Smooth muscle cell (in vitro differentiated cells): ENCODE results near the gene CD99. TPM values are rescaled to one million over a fixed set of nuclear protein-coding genes. Genes with fewer than 3 reads are reported as not detected.

Experiments used
- DNase-seq: peaks from one replicate; lab custom pipeline; 2025; ENCODE audit not compliant: unreplicated experiment; lab: John Stamatoyannopoulos, UW
- H2AFZ ChIP-seq: fragments of 200-600 bp; sonication (generic); 2 replicates; pipeline ENCODE4 v1.6.0; 2016; ENCODE audit warnings: antibody characterized with exemption, low read depth, mild to moderate bottlenecking
- H3F3A ChIP-seq: fragments of 200-600 bp; sonication (generic); 2 replicates; pipeline ENCODE4 v1.6.0; 2017; ENCODE audit warnings: antibody characterized with exemption, low read depth
- H3K27ac ChIP-seq: fragments of 200-600 bp; sonication (generic); 2 replicates; pipeline ENCODE4 v1.5.1; 2016; ENCODE audit warnings: low read depth, mild to moderate bottlenecking
- H3K27me3 ChIP-seq: fragments of 200-600 bp; sonication (generic); 2 replicates; pipeline ENCODE4 v1.6.1; 2016; ENCODE audit warnings: low read depth, mild to moderate bottlenecking
- H3K36me3 ChIP-seq: fragments of 200-600 bp; sonication (generic); 2 replicates; pipeline ENCODE4 v1.5.1; 2016; ENCODE audit warnings: low read depth
- H3K4me1 ChIP-seq: fragments of 200-600 bp; sonication (generic); 2 replicates; pipeline ENCODE4 v1.5.1; 2016; ENCODE audit warnings: low read depth
- H3K4me2 ChIP-seq: fragments of 200-600 bp; sonication (generic); 2 replicates; pipeline ENCODE4 v1.6.0; 2016; ENCODE audit warnings: mild to moderate bottlenecking
- H3K4me3 ChIP-seq: fragments of 200-600 bp; sonication (generic); 2 replicates; pipeline ENCODE4 v1.5.1; 2016; ENCODE audit warnings: mild to moderate bottlenecking
- H3K79me2 ChIP-seq: fragments of 200-600 bp; sonication (generic); 2 replicates; pipeline ENCODE4 v1.6.0; 2016; ENCODE audit warnings: low read depth, mild to moderate bottlenecking
- H3K9ac ChIP-seq: fragments of 200-600 bp; sonication (generic); 2 replicates; pipeline ENCODE4 v1.6.0; 2016; ENCODE audit warnings: low read depth
- H3K9me3 ChIP-seq: fragments of 200-600 bp; sonication (generic); replicated peaks from 2 replicates; pipeline ENCODE4 v1.5.1; 2016; ENCODE audit warnings: low read depth
- H4K20me1 ChIP-seq: fragments of 200-600 bp; sonication (generic); 2 replicates; pipeline ENCODE4 v1.6.0; 2016; ENCODE audit warnings: low read depth
- WGBS: methylation state at CpG from one replicate; pipeline ENCODE4 v1.1.7; 2016; ENCODE audit warnings: low lambda C conversion rate; 5-methylcytosine and 5-hydroxymethylcytosine counted together
- polyA plus RNA-seq: library from polyadenylated mRNA; unstranded; fragments of >200 nt; fragmentation: Nextera tagmentation; extraction: Ambion mirVana; gene quantifications from 2 replicates; pipeline ENCODE4 v1.2.1, GENCODE V29; 2016
- total RNA-seq: library from RNA; depleted of rRNA; stranded (reverse); fragments of >200 nt; gene quantifications from 2 replicates; pipeline ENCODE4 v1.2.3, GENCODE V29; 2014
- TF ChIP-seq, protein P1 (sequence below): fragments of 200-600 bp; sonication (generic); IDR thresholded peaks from 2 replicates; pipeline ENCODE4 v1.5.1; 2017; ENCODE audit warnings: borderline replicate concordance, mild to moderate bottlenecking, antibody characterized with exemption; ENCODE audit not compliant: insufficient read depth, poor library complexity, severe bottlenecking

The CD99 gene
- total and polyA plus RNA-seq, 2 experiments from 2014 or later = 647 to 1,373 TPM

GRCh38 chrX:2703991-2704369, 12.9 kb downstream of the CD99 start:
- peaks cover 96% of the 10 kb centered on the region for H3K79me2 ChIP-seq
- H3K9ac ChIP-seq = peak overlapping the region; percentile 57

DNA sequence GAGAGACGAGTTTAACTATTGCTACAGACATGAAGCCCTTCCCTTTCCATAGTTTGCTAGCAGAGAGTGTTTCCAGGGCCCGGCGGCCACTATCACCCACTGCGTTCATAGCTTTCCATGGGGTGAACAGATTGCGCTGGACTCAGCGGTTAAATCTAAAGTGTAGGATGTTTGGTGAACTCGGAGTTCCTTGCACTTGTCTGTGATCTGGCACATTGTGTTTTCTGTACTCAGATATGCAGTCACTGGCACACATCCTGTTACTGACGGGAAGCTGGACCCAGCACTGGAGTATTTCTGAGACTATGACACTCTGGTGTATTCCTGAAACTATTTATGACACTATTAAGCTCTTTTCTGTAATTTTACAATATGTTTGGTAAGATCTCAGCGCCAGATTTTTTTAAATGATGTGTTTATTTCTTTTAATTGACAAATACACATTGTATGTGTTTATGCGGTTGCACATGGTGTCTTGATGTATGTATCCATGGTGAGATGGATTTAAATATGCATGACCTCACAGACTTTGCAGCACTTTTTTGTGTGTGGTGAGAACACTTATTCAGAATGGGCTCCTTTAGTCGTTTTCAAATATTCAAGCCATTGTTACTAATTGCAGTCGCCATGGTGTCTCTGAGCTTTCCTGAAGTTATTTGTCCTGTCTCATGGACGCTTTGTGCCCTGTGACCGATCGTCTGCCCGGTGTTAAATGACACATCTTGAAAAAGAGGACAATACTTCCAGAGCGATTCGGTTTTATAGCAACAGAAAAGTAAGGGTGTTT, 14.1 kb downstream of the CD99 start:
- WGBS = 76% methylated on average over 18 of the region's 18 CpGs
- Histone ChIP-seq H2AFZ (no peak overlapping the region), H4K20me1 (peaks cover 93% of the 10 kb centered on the region), H3K4me2 (peak overlapping the region; percentile 15), H3K27ac (peak overlapping the region; percentile 97), H3K4me1 (peaks cover 22% of the 10 kb centered on the region), H3K4me3 (no peak overlapping the region), H3F3A (peaks cover 43% of the 10 kb centered on the region), H3K79me2 (peaks cover 94% of the 10 kb centered on the region), H3K9me3 (no peaks in the 10 kb centered on the region), H3K36me3 (no peaks in the 10 kb centered on the region), H3K9ac (peak overlapping the region; percentile 20), H3K27me3 (no peaks in the 10 kb centered on the region)
- TF ChIP-seq, protein P1, sequence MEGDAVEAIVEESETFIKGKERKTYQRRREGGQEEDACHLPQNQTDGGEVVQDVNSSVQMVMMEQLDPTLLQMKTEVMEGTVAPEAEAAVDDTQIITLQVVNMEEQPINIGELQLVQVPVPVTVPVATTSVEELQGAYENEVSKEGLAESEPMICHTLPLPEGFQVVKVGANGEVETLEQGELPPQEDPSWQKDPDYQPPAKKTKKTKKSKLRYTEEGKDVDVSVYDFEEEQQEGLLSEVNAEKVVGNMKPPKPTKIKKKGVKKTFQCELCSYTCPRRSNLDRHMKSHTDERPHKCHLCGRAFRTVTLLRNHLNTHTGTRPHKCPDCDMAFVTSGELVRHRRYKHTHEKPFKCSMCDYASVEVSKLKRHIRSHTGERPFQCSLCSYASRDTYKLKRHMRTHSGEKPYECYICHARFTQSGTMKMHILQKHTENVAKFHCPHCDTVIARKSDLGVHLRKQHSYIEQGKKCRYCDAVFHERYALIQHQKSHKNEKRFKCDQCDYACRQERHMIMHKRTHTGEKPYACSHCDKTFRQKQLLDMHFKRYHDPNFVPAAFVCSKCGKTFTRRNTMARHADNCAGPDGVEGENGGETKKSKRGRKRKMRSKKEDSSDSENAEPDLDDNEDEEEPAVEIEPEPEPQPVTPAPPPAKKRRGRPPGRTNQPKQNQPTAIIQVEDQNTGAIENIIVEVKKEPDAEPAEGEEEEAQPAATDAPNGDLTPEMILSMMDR = no peak
- no peak for DNase-seq

More at GRCh38 chrX:2703991-2704369, 12.9 kb downstream of the CD99 start:
- TF ChIP-seq, protein P1 = no peak
- Histone ChIP-seq H3K9me3 (no peaks in the 10 kb centered on the region), H4K20me1 (peaks cover 95% of the 10 kb centered on the region), H3K4me3 (no peak overlapping the region), H2AFZ (no peak overlapping the region), H3K36me3 (no peaks in the 10 kb centered on the region), H3K27me3 (no peaks in the 10 kb centered on the region), H3K4me2 (peak overlapping the region; percentile 55), H3F3A (peaks cover 34% of the 10 kb centered on the region), H3K4me1 (peaks cover 22% of the 10 kb centered on the region), H3K27ac (peak overlapping the region; percentile 97)
- 49% methylated on average over 14 of the region's 14 CpGs for WGBS
- no peak for DNase-seq

DNA sequence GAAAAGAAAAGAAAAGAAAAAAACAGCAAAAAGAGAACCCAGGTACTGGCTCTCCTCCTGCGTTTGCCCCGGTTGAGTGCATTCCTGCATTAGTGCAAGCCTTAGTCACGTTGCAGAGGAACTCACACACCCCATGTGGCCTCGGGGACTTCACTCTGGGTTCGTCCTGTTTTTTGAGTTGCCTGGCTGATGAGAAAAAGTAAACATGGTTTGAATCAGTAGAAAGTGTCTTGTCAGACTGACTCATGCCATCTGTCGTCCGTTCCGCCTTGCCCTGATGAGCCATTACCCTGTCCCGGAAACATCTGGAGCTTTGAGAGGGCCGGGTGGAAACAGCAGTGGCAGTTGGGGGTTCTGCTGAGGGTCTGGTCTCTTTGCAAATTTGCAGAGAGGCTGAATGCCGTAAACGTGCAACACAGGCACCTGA, 16.3 kb downstream of the CD99 start:
- Histone ChIP-seq H3K4me1 (peaks cover 22% of the 10 kb centered on the region), H3K9ac (peak overlapping the region; percentile 92), H3K27ac (peak overlapping the region; percentile 97), H3K4me3 (no peak overlapping the region), H3K36me3 (no peaks in the 10 kb centered on the region), H3K9me3 (no peaks in the 10 kb centered on the region), H4K20me1 (peaks cover 71% of the 10 kb centered on the region), H3K4me2 (peak overlapping the region; percentile 79), H3F3A (peaks cover 50% of the 10 kb centered on the region), H3K27me3 (no peaks in the 10 kb centered on the region), H2AFZ (no peak overlapping the region), H3K79me2 (peaks cover 89% of the 10 kb centered on the region)
- TF ChIP-seq, protein P1 = no peak
- no peak for DNase-seq
- WGBS = 1% methylated on average over 12 of the region's 12 CpGs
